AG08396 (cell line): Measurements from ENCODE around the gene TTC33.
A peak's percentile ranks its signal among the peaks of the same experiment; 100 is the strongest.
"Not testable (repeated sequence)": the region's sequence is repeated elsewhere in the genome, so short reads cannot be mapped to it uniquely, and the experiment has no call there.

Source experiments
- DNase-seq: peaks from one replicate; pipeline ENCODE4 v3.0.0; 2012; ENCODE audit warnings: low spot score, mixed read lengths

The TTC33 gene, protein sequence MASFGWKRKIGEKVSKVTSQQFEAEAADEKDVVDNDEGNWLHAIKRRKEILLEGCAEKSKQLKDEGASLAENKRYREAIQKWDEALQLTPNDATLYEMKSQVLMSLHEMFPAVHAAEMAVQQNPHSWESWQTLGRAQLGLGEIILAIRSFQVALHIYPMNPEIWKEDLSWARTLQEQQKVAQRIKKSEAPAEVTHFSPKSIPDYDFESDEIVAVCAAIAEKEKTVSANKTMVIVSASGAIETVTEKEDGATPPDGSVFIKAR

DNA sequence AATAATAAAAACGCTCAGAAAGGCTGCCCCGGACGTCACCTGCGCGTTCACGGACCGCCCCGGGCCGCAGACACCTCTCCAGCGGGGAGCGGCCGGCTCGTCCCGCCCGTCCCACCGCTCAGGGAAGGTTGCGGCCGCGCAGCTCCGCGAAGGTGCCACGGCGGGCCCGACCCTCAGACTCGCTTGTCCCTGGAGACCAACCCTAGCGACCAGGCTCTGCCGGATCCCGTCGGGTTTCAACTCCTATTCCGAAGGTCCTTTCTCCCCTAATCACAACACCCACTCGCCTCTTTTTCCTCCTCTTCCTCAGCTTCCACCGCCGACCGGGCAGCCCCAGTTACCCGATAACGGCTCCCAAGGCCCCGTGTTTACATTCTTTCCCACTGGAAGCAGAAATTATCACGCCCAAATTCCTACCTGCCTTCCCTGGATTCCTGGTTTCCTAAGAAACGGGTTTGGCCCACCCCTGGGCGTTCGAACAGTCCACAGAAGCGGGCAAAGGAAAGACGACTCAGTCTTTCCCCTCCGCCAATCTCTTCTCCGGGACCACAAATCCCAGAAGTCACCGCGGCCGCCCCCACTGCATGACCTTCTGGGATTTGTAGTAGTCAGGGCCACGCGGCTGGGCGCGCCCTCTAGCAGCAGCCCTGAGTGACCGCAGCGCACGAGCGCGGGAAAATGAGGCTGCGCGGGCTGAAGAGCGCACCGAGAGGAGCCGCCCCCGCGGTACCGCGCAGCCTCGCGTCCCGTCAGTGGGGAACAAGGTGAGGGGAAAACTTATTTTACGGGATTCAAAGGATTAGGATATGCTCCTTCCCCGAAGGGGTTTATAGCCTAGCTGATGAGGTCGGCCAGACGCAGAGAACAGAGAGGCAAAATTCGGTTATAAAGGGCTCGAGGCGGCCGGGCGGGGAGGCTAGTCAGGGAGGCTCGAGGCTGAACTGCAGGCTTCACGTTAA is at the start of gene TTC33:
Gene TTC33 (minus strand): TSS at position 555 of the 959 bp plus-strand sequence. CDS start 8,943 bp downstream, outside the sequence.
- DNase-seq: peak; percentile 95

DNA sequence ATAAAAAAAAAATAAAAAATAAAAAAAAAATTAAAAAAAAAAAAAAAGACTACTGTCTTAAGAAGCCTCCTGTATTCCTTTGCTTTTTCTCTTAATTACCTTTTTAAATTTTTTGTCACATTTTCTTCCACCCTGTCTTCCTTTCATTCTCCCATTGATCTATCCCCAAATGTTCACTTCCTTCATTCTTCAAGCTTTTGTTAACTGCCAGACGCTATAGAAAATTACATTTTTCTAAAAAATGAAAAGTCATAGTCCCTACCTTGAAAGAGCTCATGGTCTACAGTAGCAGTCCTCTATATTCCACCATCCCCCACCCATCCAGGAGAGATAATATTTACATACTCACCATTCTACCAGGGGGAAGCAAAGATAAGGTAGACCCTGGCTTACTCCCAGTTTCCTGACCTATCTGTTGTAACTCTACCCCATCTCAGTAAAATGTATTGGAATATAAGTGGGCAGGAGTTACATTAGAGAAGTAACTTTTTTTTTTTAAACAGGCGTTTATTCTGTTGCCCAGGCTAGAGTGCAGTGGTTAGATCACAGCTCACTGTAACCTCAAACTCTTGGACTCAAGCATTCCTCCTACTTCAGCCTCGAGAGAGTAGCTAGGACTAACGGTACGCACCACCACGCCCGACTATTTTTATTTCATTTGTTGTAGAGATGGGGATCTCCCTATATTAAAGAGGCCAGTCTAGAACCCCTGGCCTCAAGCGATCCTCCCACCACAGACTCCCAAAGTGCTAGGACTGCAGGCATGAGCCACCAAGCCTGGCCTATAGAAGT is 46.2 kb upstream of the TTC33 start:
- no peak for DNase-seq

DNA sequence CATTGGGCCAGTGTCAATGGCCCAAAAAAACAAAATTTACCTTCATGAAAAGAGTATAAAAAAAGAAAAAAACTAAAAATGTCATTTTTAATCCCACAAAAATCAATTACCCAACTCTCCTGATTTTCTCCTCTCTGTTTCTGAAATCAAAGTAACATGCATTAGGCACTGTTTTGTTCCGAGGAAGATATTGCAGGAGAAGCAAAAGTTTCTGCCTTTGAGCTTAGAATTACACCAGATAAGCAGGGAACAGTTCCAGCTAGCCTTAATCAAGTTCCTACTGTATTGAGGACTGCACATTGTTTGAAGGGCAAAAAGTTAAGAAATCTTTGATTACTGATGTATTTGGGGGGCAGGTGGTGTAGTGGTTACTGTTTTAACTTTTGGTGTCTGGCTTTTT is 43.5 kb upstream of the TTC33 start:
- no peak for DNase-seq

DNA sequence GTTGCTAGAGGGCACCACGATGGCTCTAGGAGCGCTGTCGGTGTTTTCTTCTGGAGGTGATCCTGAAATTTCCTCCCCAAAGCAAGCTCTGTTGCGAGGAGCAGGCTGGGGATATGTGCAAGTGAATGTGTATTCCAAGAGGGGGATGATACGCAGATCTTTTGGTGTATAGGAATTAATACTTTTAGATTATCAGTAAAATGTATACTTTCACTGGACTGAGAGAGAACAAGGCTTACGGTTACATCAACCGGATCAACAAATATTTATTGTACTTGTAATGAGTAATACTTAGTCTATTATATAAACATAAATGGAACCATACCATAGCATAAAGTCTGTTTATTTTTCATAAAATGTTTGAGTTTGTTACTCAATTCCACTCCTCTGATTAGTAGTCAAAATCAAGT is 43.0 kb upstream of the TTC33 start:
- peak; percentile 71 for DNase-seq

DNA sequence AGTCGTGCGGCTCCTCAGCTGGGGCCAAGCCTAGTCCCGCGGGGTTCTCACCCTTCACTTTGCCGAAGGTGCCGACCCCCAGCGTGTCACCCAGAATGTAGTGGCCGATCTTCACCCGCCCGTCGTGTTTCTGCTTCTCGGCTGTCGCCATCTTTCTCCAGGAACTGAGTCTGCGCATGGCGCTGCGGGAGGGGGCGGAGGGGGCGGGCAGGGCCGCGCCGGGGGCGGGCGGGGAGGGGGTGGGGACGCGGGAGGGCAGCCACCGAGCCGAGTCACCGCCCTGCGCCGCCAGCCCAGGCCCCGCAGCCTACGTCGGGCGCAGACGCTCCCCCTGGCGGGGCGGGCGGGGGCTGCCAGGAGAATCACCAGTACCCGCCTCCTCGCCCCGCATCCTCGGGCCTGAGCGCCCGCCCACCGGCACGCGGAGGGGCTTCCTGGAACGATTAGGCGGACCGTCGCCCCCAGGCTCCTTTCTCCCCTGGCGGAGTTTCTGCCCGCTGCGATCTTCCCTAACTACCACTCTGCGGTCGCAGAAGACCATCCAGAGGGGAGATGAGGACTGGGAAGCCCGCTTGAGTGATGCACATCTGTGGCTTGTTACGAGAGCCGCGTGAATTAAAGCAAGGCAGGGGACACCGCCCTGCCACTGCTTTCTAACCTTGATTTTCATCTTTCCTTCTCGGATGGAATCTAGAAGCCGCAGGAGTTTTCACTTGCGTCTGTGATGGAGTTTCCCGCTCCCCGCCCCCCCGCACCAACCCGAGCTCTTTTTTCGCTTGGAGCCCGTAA is 42.4 kb upstream of the TTC33 start, which contains the start of gene PRKAA1:
Gene PRKAA1 (minus strand): TSS at position 363 of the 789 bp plus-strand sequence. CDS start 185 bp downstream, at position 178.
- DNase-seq: peak; percentile 97

DNA sequence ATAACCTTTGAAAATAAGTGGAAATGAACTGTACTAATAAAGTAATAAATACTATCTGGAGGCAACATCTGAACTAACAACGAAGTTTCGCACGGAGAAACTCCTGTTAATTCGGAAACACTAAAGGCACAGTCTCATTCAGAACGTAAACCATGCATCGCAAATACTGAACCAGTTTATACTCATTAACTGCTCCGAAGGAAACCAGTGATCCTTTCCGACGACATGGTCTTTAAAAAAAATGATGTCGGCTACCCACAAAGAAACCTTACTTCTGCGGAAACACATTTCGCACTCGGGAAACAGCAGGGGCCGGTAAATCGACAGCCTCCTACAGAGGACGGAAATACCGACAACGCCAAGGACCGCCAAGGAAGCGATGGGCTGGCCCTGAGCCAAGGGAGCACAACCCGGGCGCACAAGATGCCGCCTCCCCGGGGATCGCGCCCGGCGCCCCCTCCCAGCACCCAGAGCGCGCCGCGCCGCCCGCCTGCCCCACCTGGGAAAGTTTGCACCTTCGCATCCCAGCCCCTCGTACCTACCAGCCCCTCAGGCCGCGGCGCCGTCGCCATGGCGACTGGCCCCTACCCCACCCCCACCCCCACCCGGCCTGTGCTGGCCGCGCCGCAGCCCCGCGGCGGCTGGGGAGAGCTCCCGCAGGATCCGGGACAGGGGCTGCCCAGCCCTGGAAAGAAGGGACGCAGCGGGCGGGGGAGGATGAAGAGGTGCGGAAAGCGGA is 41.7 kb upstream of the TTC33 start:
- peak; percentile 68 for DNase-seq

- DNase-seq: peak; percentile 19
Measured at GRCh38 chr5:40796487-40796889, 40.7 kb upstream of the TTC33 start.

GRCh38 chr5:40794877-40795276 is 39.1 kb upstream of the TTC33 start:
- DNase-seq: not testable (repeated sequence)

DNA sequence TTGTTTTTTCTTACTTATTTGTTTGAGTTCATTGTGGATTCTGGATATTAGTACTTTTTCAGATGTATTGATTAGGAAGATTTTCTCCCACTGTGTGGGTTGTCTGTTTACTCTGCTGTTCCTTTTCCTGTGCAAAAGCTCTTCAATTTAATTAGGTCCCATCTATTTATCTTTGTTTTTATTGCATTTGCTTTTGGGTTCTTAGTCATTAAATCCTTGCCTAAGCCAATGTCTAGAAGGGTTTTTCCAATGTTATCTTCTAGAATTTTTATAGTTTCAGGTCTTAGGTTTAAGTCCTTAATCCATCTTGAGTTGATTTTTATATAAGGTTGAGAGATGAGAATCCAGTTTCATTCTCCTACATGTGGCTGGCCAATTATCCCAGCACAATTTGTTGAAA is 38.6 kb upstream of the TTC33 start:
- not testable (repeated sequence) for DNase-seq

GRCh38 chr5:40792691-40793090 is 36.9 kb upstream of the TTC33 start:
- DNase-seq: not testable (repeated sequence)

- no peak for DNase-seq
Measured at GRCh38 chr5:40791715-40792139, 36.0 kb upstream of the TTC33 start.

GRCh38 chr5:40790947-40791593 is 35.3 kb upstream of the TTC33 start:
- DNase-seq: no peak

DNA sequence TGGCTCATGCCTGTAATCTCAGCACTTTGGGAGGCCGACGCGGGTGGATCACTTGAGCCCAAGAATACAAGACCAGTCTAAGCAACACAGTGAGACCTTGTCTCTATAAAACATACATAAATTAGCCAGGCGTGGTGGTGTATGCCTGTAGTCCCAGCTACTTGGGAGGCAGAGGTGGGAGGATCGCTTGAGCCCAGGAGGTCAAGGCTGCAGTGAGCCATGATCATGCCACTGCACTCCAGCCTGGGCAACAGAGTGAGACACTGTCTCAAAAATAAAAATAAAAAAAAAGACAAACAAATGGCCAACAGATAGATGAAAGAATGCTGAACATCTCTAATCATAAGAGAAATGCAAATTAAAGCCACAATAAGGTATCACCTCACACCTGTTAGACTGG is 33.2 kb upstream of the TTC33 start:
- DNase-seq: not testable (repeated sequence)

GRCh38 chr5:40787986-40788385 is 32.2 kb upstream of the TTC33 start:
- DNase-seq: no peak

GRCh38 chr5:40786664-40787063 is 30.9 kb upstream of the TTC33 start:
- DNase-seq: not testable (repeated sequence)

GRCh38 chr5:40784916-40785315 is 29.2 kb upstream of the TTC33 start:
- DNase-seq: no peak

DNA sequence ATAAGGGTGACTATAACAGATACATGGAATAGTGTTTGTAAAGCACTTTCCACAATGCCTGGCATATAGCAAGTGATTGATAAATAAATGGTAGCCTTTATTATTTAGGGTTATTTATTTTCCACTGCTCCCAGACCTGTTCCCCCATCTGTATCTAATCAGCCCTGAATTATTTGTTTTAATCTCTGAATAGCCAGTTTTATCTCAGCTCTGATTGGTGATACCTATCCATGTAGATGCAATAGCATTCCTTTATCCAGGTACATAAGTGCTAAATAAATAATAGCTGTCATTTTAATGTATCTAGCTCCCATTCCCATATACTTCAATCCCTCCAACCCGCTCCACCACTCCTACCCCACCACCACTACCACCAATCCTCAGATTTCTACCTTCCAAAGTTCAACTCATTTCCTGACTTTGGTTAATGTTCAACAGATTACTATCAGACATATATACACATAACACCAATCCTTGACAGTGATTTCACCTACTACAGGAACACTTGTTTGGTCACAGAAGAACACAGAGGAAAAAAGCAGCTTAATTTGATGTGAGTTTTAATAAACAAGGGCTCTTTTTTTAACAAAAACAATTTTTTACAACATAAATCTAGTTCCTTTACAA is 28.4 kb upstream of the TTC33 start:
- DNase-seq: no peak

GRCh38 chr5:40781843-40782409 is 26.2 kb upstream of the TTC33 start:
- peak; percentile 33 for DNase-seq

GRCh38 chr5:40780858-40781257 is 25.1 kb upstream of the TTC33 start:
- DNase-seq: no peak
